AG09319 (cell line): ENCODE results near the gene SAMD8.

Experiments
- DNase-seq: peaks from one replicate; pipeline ENCODE4 v3.0.0-alpha.2; 2010; ENCODE audit warnings: low read depth; ENCODE audit errors: extremely low read depth
- TF ChIP-seq, protein P1 (sequence below): IDR thresholded peaks from 2 replicates; pipeline ENCODE4 v1.5.1; 2011; ENCODE audit warnings: low read depth, mild to moderate bottlenecking, inconsistent platforms, low read length, moderate library complexity

SAMD8 gene

GRCh38 chr10:75159519-75159918, 48.1 kb downstream of the SAMD8 start:
- TF ChIP-seq, protein P1, sequence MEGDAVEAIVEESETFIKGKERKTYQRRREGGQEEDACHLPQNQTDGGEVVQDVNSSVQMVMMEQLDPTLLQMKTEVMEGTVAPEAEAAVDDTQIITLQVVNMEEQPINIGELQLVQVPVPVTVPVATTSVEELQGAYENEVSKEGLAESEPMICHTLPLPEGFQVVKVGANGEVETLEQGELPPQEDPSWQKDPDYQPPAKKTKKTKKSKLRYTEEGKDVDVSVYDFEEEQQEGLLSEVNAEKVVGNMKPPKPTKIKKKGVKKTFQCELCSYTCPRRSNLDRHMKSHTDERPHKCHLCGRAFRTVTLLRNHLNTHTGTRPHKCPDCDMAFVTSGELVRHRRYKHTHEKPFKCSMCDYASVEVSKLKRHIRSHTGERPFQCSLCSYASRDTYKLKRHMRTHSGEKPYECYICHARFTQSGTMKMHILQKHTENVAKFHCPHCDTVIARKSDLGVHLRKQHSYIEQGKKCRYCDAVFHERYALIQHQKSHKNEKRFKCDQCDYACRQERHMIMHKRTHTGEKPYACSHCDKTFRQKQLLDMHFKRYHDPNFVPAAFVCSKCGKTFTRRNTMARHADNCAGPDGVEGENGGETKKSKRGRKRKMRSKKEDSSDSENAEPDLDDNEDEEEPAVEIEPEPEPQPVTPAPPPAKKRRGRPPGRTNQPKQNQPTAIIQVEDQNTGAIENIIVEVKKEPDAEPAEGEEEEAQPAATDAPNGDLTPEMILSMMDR = no peak
- no peak for DNase-seq

DNA sequence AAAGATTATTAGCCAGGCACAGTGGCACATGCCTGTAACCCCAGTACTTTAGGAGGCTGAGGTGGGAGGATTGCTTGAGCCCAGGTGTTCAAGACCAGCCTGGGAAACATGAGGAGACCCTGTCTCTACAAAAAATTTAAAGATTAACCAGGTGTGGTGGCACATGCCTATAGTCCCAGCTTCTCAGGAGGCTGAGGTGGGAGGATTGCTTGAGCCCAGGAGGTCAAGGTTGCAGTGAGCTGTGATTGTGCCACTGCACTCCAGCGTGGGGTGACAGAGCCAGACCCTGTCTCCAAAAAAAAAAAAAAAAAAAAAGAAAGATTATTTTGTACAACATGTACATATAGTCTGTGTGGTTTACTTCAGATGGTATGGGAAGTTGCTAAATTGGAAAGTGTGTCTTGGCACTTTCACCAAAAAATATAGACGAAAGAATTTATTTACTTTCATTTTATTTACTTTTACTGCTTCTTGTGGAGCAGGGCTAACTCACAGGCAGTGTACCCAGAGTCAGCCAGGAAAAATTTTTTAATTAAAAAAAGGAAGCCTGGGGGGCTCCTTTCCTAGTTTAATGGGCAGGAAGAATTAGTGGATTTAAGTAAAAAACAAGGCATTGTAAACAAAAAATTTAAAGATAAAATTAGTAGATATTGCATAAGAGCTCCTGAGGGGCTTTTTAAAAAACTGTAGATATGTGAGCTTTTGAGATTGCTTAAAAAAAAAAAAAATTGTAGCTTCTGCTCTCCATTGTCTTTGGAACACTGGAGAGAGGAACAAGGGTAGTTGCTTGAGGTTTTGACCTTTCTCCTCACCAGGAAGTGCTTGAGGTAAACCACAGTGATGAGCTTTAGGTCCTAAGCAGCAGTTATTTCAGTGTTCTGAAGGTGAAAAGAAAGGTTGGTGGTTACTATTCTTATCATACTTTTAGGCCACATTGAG, 54.5 kb downstream of the SAMD8 start:
- TF ChIP-seq, protein P1 = no peak
- no peak for DNase-seq

DNA sequence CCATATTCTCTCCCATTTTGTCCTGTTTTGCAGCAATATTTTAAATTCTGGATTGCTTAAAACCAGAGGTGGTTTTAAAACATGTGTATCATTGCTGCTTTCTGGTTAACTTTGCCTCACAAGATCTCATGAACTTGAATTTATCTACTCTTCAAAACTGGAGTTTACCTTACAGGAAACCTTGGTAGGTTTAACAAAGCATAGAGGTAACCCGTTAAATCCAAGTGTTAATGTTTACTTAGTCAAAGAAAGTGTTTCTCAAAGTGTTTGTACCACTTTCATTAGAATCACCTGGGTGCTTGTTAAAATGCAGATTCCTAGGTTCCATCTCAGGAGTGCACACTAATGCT, 55.1 kb downstream of the SAMD8 start:
- TF ChIP-seq, protein P1 = no peak
- DNase-seq = no peak

- TF ChIP-seq, protein P1 = no peak
- no peak for DNase-seq
Measured at GRCh38 chr10:75168275-75168674, 56.8 kb downstream of the SAMD8 start.

DNA sequence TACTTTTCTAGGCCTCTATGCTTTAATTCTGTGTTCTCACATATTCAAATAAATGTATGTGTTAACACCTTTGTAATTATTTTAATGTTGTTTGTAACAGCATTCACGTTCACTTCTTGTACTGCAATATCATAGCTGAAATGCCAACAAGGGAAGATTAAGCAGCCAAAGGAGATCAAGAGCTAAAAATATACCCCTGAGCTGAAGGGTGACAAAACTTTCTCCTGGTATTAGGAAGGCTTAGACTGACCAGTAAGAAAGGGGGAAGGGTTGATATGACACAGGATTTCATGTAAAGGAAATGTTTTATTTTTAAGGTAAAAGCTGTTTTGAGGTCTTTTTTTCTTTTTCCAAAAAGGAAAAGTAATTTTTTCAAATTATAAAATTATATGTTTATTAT, 58.8 kb downstream of the SAMD8 start:
- TF ChIP-seq, protein P1 = no peak
- no peak for DNase-seq

- TF ChIP-seq, protein P1 = no peak
- no peak for DNase-seq
Measured at GRCh38 chr10:75175046-75175445, 63.6 kb downstream of the SAMD8 start.

DNA sequence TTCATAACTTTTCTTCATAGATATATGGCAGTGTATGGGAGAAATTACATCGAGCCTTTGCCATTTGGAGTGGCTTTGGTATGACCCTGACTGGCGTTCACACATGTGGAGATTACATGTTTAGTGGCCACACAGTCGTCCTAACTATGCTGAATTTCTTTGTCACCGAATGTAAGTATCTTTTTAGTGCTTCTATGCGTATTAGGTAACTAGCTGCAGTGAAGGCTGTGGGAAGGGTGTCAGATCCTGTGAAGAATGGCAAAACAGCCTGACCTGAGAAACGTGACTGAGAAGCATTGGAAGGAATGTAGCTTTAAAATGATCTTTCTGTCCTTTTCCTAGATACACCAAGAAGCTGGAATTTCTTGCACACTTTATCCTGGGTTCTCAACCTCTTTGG, 64.6 kb downstream of the SAMD8 start:
- no peak for DNase-seq
- TF ChIP-seq, protein P1 = no peak
